ENCODE results near the gene PRKCB.

PRKCB gene

GRCh38 chr16:23830276-23830675 lies 5.5 kb upstream of the PRKCB start:
- DNase-seq (ENCODE audit: low read depth) = no peak
- no peak overlapping the region for H3K4me3 ChIP-seq (ENCODE audit: low read depth, low read length)
- TF ChIP-seq CTCF (IDR thresholded peaks at IDR 0.05; ENCODE audit: low read depth, low read length) = no peak
- TF ChIP-seq MYC (IDR thresholded peaks at IDR 0.05; ENCODE audit: low read depth, low read length) = no peak
- TF ChIP-seq POLR2A (IDR thresholded peaks at IDR 0.05; ENCODE audit: extremely low read depth, insufficient read length) = no peak
- TF ChIP-seq MAX (IDR thresholded peaks at IDR 0.05; ENCODE audit: low read depth, low read length) = no peak

- DNase-seq (ENCODE audit: low read depth) = no peak
Observed at GRCh38 chr16:23832882-23833281, 2.9 kb upstream of the PRKCB start.

GRCh38 chr16:23833504-23833903 lies 2.3 kb upstream of the PRKCB start:
- no peak overlapping the region for H3K4me3 ChIP-seq (ENCODE audit: low read depth, low read length)
- no peak for DNase-seq (ENCODE audit: low read depth)
- TF ChIP-seq MAX (IDR thresholded peaks at IDR 0.05; ENCODE audit: low read depth, low read length) (no peak), MYC (IDR thresholded peaks at IDR 0.05; ENCODE audit: low read depth, low read length) (no peak), CTCF (IDR thresholded peaks at IDR 0.05; ENCODE audit: low read depth, low read length) (no peak), POLR2A (IDR thresholded peaks at IDR 0.05; ENCODE audit: extremely low read depth, insufficient read length) (no peak)

More at GRCh38 chr16:23832882-23833281, 2.9 kb upstream of the PRKCB start:
- no peak for TF ChIP-seq MAX (IDR thresholded peaks at IDR 0.05; ENCODE audit: low read depth, low read length)
- TF ChIP-seq MYC (IDR thresholded peaks at IDR 0.05; ENCODE audit: low read depth, low read length) = no peak
- no peak for TF ChIP-seq CTCF (IDR thresholded peaks at IDR 0.05; ENCODE audit: low read depth, low read length)
- TF ChIP-seq POLR2A (IDR thresholded peaks at IDR 0.05; ENCODE audit: extremely low read depth, insufficient read length) = no peak
- H3K4me3 ChIP-seq (ENCODE audit: low read depth, low read length) = no peak overlapping the region

- no peak for DNase-seq (ENCODE audit: low read depth)
- TF ChIP-seq MAX (IDR thresholded peaks at IDR 0.05; ENCODE audit: low read depth, low read length) (no peak), POLR2A (IDR thresholded peaks at IDR 0.05; ENCODE audit: extremely low read depth, insufficient read length) (no peak), CTCF (IDR thresholded peaks at IDR 0.05; ENCODE audit: low read depth, low read length) (no peak), MYC (IDR thresholded peaks at IDR 0.05; ENCODE audit: low read depth, low read length) (no peak)
- no peak overlapping the region for H3K4me3 ChIP-seq (ENCODE audit: low read depth, low read length)
Observed at GRCh38 chr16:23833960-23834685, 1.7 kb upstream of the PRKCB start.

GRCh38 chr16:23836078-23836403 lies 258 bp downstream of the PRKCB start:
- H3K4me3 ChIP-seq (ENCODE audit: low read depth, low read length) = peak overlapping the region; percentile 71
- DNase-seq (ENCODE audit: low read depth) = no peak
- TF ChIP-seq MYC (IDR thresholded peaks at IDR 0.05; ENCODE audit: low read depth, low read length) (no peak), POLR2A (IDR thresholded peaks at IDR 0.05; ENCODE audit: extremely low read depth, insufficient read length) (no peak)

GRCh38 chr16:23836404-23837311 lies 875 bp downstream of the PRKCB start:
- H3K4me3 ChIP-seq (ENCODE audit: low read depth, low read length) = peak overlapping the region; percentile 71

More at GRCh38 chr16:23836404-23837311, 875 bp downstream of the PRKCB start:
- DNase-seq (ENCODE audit: low read depth) = peak; percentile 76
- TF ChIP-seq POLR2A (IDR thresholded peaks at IDR 0.05; ENCODE audit: extremely low read depth, insufficient read length) (no peak), MAX (IDR thresholded peaks at IDR 0.05; ENCODE audit: low read depth, low read length) (peak; percentile 31; the same call in 1 of the 2 replicates), MYC (IDR thresholded peaks at IDR 0.05; ENCODE audit: low read depth, low read length) (peak; percentile 28; the same call in 1 of the 2 replicates), CTCF (IDR thresholded peaks at IDR 0.05; ENCODE audit: low read depth, low read length) (peak; percentile 30)

Data from NB4 (cell line).